IMR-90 (cell line): ENCODE data around the gene ACO1. TPM values are rescaled to one million over a fixed set of nuclear protein-coding genes. Genes with fewer than 3 reads are reported as not detected.

ENCODE experiments used
- ATAC-seq: fragments of 200-7000 bp; cut with Tn5 transposase; 2 replicates; pipeline ENCODE4 v1.9.1; 2020; ENCODE audit warnings: low read depth, mild to moderate bottlenecking, moderate library complexity
- BruUV-seq: library from RNA; stranded (reverse); fragments of 400-500 nt; replicated peaks from 2 replicates; lab custom pipeline; 2021; lab: Mats Ljungman, UMichigan
- CTCF ChIA-PET: fragments of 300-600 bp; formaldehyde crosslinking; extraction: SDS; loops from one replicate; lab custom pipeline; 2021; ENCODE audit warnings: antibody characterized with exemption; lab: Yijun Ruan, JAX
- POLR2A ChIA-PET: fragments of 300-600 bp; sonication (Branson Sonifier 250); formaldehyde crosslinking; loops from one replicate; lab custom pipeline; 2022; ENCODE audit warnings: antibody characterized with exemption; ENCODE audit not compliant: unreplicated experiment; lab: Charles Lee
- DNase-seq: peaks from one replicate; pipeline ENCODE4 v3.0.0; 2013
- H2AFZ ChIP-seq: replicated peaks from 2 replicates; pipeline ENCODE3; 2013; ENCODE audit warnings: low read length, mild to moderate bottlenecking; ENCODE audit not compliant: poor library complexity
- H2AK5ac ChIP-seq: 2 replicates; pipeline ENCODE4 v1.6.1; 2013; ENCODE audit warnings: low read depth, low read length, inconsistent platforms
- H2AK9ac ChIP-seq: replicated peaks from 2 replicates; pipeline ENCODE3; 2013; ENCODE audit warnings: mild to moderate bottlenecking, low read depth, low read length, moderate library complexity; ENCODE audit not compliant: poor library complexity
- H2BK120ac ChIP-seq: 2 replicates; pipeline ENCODE4 v1.6.1; 2013; ENCODE audit warnings: low read depth, low read length, inconsistent platforms
- H2BK15ac ChIP-seq: 3 replicates; pipeline ENCODE4 v1.6.1; 2013; ENCODE audit warnings: low read depth, low read length, inconsistent platforms
- H2BK20ac ChIP-seq: 2 replicates; pipeline ENCODE4 v1.6.1; 2013; ENCODE audit warnings: low read depth, mild to moderate bottlenecking, inconsistent platforms, low read length, moderate library complexity
- H2BK5ac ChIP-seq: 2 replicates; pipeline ENCODE4 v1.6.1; 2013; ENCODE audit warnings: mild to moderate bottlenecking, low read depth, low read length, inconsistent platforms; ENCODE audit not compliant: poor library complexity, severe bottlenecking
- H3K14ac ChIP-seq: replicated peaks from 2 replicates; pipeline ENCODE4 v1.6.1; 2013; ENCODE audit warnings: low read depth, low read length, inconsistent platforms
- H3K18ac ChIP-seq: 2 replicates; pipeline ENCODE4 v1.6.1; 2013; ENCODE audit warnings: low read depth, low read length, control low read depth
- H3K23ac ChIP-seq: 2 replicates; pipeline ENCODE4 v1.6.1; 2013; ENCODE audit warnings: low read depth, low read length, inconsistent platforms
- H3K27ac ChIP-seq: 2 replicates; pipeline ENCODE4 v1.5.1; 2013; ENCODE audit warnings: mild to moderate bottlenecking, control low read depth, low read length; ENCODE audit not compliant: insufficient read depth
- H3K27me3 ChIP-seq: 2 replicates; pipeline ENCODE4 v1.6.1; 2013; ENCODE audit warnings: low read length; ENCODE audit not compliant: control insufficient read depth, insufficient read depth
- H3K36me3 ChIP-seq: 2 replicates; pipeline ENCODE4 v1.6.1; 2013; ENCODE audit warnings: low read length, mixed read lengths; ENCODE audit not compliant: control insufficient read depth, insufficient read depth
- H3K4ac ChIP-seq: 2 replicates; pipeline ENCODE4 v1.6.1; 2013; ENCODE audit warnings: low read depth, low read length, inconsistent platforms
- H3K4me1 ChIP-seq: 2 replicates; pipeline ENCODE4 v1.6.1; 2013; ENCODE audit warnings: low read length, mixed read lengths; ENCODE audit not compliant: control insufficient read depth, insufficient read depth
- H3K4me2 ChIP-seq: 2 replicates; pipeline ENCODE4 v1.6.1; 2013; ENCODE audit warnings: low read depth, mild to moderate bottlenecking, control low read depth, low read length, moderate library complexity
- H3K4me3 ChIP-seq: 2 replicates; pipeline ENCODE4 v1.5.1; 2013; ENCODE audit warnings: low read depth, mild to moderate bottlenecking, control low read depth, low read length, moderate library complexity; ENCODE audit not compliant: insufficient read depth
- H3K56ac ChIP-seq: 2 replicates; pipeline ENCODE4 v1.6.1; 2013; ENCODE audit warnings: low read length, inconsistent platforms; ENCODE audit not compliant: insufficient read depth; ENCODE audit errors: extremely low read depth
- H3K79me1 ChIP-seq, 2 experiments: 2 replicates each; pipeline ENCODE4 v1.6.1; 2013; ENCODE audit warnings: low read length in 2 of 2, inconsistent platforms in 1 of 2, low read depth in 1 of 2
- H3K9ac ChIP-seq: 2 replicates; pipeline ENCODE4 v1.6.1; 2013; ENCODE audit warnings: low read depth, low read length, control low read depth
- H3K9me1 ChIP-seq: 2 replicates; pipeline ENCODE4 v1.6.1; 2013; ENCODE audit warnings: low read length, inconsistent platforms; ENCODE audit not compliant: insufficient read depth
- H3K9me3 ChIP-seq: 2 replicates; pipeline ENCODE4 v1.6.1; 2013; ENCODE audit warnings: low read length; ENCODE audit not compliant: control insufficient read depth, insufficient read depth
- H4K20me1 ChIP-seq: 2 replicates; pipeline ENCODE4 v1.6.1; 2013; ENCODE audit warnings: low read length, inconsistent platforms; ENCODE audit not compliant: insufficient read depth
- H4K5ac ChIP-seq: 2 replicates; pipeline ENCODE4 v1.6.1; 2013; ENCODE audit warnings: mild to moderate bottlenecking, low read depth, low read length, control low read depth
- H4K8ac ChIP-seq, 2 experiments: 2 replicates each; pipeline ENCODE4 v1.6.1; 2013; ENCODE audit warnings: low read depth in 2 of 2, low read length in 2 of 2, control low read depth in 1 of 2, inconsistent platforms in 1 of 2
- H4K91ac ChIP-seq: 2 replicates; pipeline ENCODE4 v1.6.1; 2013; ENCODE audit warnings: low read depth, low read length, inconsistent platforms; ENCODE audit not compliant: insufficient read depth
- BHLHE40 ChIP-seq: fragments of 150-350 bp; IDR thresholded peaks from 2 replicates; pipeline ENCODE4 v1.6.1; 2016; ENCODE audit warnings: mild to moderate bottlenecking, low read depth, low read length
- CHD1 ChIP-seq: IDR thresholded peaks from 2 replicates; pipeline ENCODE4 v1.6.1; 2012; ENCODE audit warnings: low read depth, low read length, improper control_type of control experiment
- ELK1 ChIP-seq: fragments of 150-350 bp; IDR thresholded peaks from 2 replicates; pipeline ENCODE4 v1.6.1; 2016; ENCODE audit warnings: low read depth, mild to moderate bottlenecking, low read length, moderate library complexity, borderline replicate concordance
- MAZ ChIP-seq: IDR thresholded peaks from 2 replicates; pipeline ENCODE4 v1.6.1; 2012; ENCODE audit warnings: low read depth, mild to moderate bottlenecking, low read length, improper control_type of control experiment, moderate library complexity, borderline replicate concordance
- MXI1 ChIP-seq: IDR thresholded peaks from 2 replicates; pipeline ENCODE4 v1.6.1; 2012; ENCODE audit warnings: low read depth, mild to moderate bottlenecking, low read length, moderate library complexity, borderline replicate concordance
- NFE2L2 ChIP-seq: fragments of 150-350 bp; IDR thresholded peaks from 2 replicates; pipeline ENCODE4 v1.6.1; 2016; ENCODE audit warnings: low read depth, mild to moderate bottlenecking, low read length
- POLR2A ChIP-seq: IDR thresholded peaks from 2 replicates; pipeline ENCODE4 v1.6.1; 2012; ENCODE audit warnings: mild to moderate bottlenecking, low read depth, low read length
- RFX5 ChIP-seq: IDR thresholded peaks from 2 replicates; pipeline ENCODE4 v1.8.0; 2012; ENCODE audit warnings: low read depth, mild to moderate bottlenecking, low read length, moderate library complexity
- USF2 ChIP-seq: fragments of 150-350 bp; IDR thresholded peaks from 2 replicates; pipeline ENCODE4 v1.6.1; 2017; ENCODE audit warnings: mild to moderate bottlenecking, antibody characterized with exemption, low read length, low read depth
- WGBS, 2 experiments: methylation state at CpG; one replicate each; pipeline versions ENCODE4 v1.1.5 to v1.1.7; 2013; ENCODE audit warnings: missing lambda C conversion rate in 2 of 2; ENCODE audit not compliant: insufficient read length in 1 of 2; ENCODE audit errors: extremely low coverage in 2 of 2; 5-methylcytosine and 5-hydroxymethylcytosine counted together
- dilution Hi-C: fragments of 300-500 bp; cut with HindIII; formaldehyde crosslinking; loops from one replicate; pipeline ENCODE4 v1.14.3; 2018; ENCODE audit warnings: low sequenced_read_pairs; ENCODE audit not compliant: unreplicated experiment
- in situ Hi-C: fragments of 300-500 bp; cut with MboI; formaldehyde crosslinking; loops from 3 replicates; pipeline ENCODE4 v1.14.3; 2019; ENCODE audit warnings: low sequenced_read_pairs, inconsistent platforms, mixed read lengths
- intact Hi-C: fragments of 100-400 bp; cut with micrococcal nuclease; formaldehyde crosslinking; loops from 2 replicates; pipeline ENCODE4 v1.10.0; 2022
- polyA plus RNA-seq, 3 experiments: library from polyadenylated mRNA; depleted of rRNA; stranded (reverse); fragments of >200 nt; gene quantifications; 2 replicates each; pipeline ENCODE4 v1.2.3, GENCODE V29; 2012; ENCODE audit warnings: low replicate concordance in 1 of 3
- total RNA-seq: library from RNA; depleted of rRNA; stranded (reverse); fragments of >200 nt; gene quantifications from 2 replicates; pipeline ENCODE4 v1.2.3, GENCODE V29; 2012

The ACO1 gene
- total and polyA plus RNA-seq, 2 of the 4 experiments (the other 2 are of a cell fraction), result 85.9 to 158 TPM

- H3K56ac ChIP-seq, result no peak overlapping the region
- H2AK9ac ChIP-seq, result no peak overlapping the region
- no peak overlapping the region for H2AK5ac ChIP-seq
- H3K9me1 ChIP-seq, result no peaks in the 10 kb centered on the region; the same call in 1 of the 2 replicates
- H3K4me3 ChIP-seq, result no peak overlapping the region
- no peaks in the 10 kb centered on the region for H4K20me1 ChIP-seq
- no peak overlapping the region for H3K9ac ChIP-seq
- no peaks in the 10 kb centered on the region for H3K79me1 ChIP-seq
- no CpG with 5 or more reads among the region's 5 CpGs for WGBS, 2 experiments
- no peak overlapping the region for H3K27ac ChIP-seq
- no peak overlapping the region for H2BK120ac ChIP-seq
- POLR2A ChIA-PET, result no interaction called here
- CTCF ChIA-PET, result interaction anchor here (1.7 kb wide), 1 partner anchor 85 kb away, joined by 6 read pairs; no protein-coding TSS in a partner anchor
- H3K4me1 ChIP-seq, result no peaks in the 10 kb centered on the region
- H3K18ac ChIP-seq, result no peak overlapping the region
- H3K23ac ChIP-seq, result no peak overlapping the region
- peaks cover 13% of the 10 kb centered on the region for H3K36me3 ChIP-seq
- no peaks in the 10 kb centered on the region for H3K9me3 ChIP-seq
- H3K4me2 ChIP-seq, result no peak overlapping the region
- no peak overlapping the region for H2AFZ ChIP-seq
- BruUV-seq, result no TSS peak
- DNase-seq (no peak), ATAC-seq (no peak)
- dilution Hi-C loops (no loop called here), intact Hi-C loops (no loop called here), in situ Hi-C loops (no loop called here)
- H3K27me3 ChIP-seq, result no peaks in the 10 kb centered on the region
- no peak overlapping the region for H4K5ac ChIP-seq
- no peak for TF ChIP-seq ELK1
- no peak for TF ChIP-seq MXI1
- TF ChIP-seq NFE2L2, result no peak
- no peak for TF ChIP-seq MAZ
- no peak for TF ChIP-seq RFX5
- no peak for TF ChIP-seq USF2
- TF ChIP-seq BHLHE40, result no peak
- TF ChIP-seq POLR2A, result no peak
- no peak for TF ChIP-seq CHD1
- H2BK15ac ChIP-seq, result no peak overlapping the region
- H4K91ac ChIP-seq, result no peak overlapping the region
- no peak overlapping the region for H2BK5ac ChIP-seq
- no peak overlapping the region for H2BK20ac ChIP-seq
- H3K4ac ChIP-seq, result no peak overlapping the region
- H4K8ac ChIP-seq, result no peak overlapping the region
- no peak overlapping the region for H3K14ac ChIP-seq
These were observed 79.3 kb downstream of the ACO1 start for GRCh38 chr9:32463500-32464293.
